ENCODE results near the gene ZNF35. TPM values are rescaled to one million over a fixed set of nuclear protein-coding genes. Genes with fewer than 3 reads are reported as not detected.

The ZNF35 gene
- total and polyA plus RNA-seq, 2 of the 8 experiments (the other 6 are each of a cell fraction or from before 2014, with no cell fraction given): 2.9 to 20.0 TPM

DNA sequence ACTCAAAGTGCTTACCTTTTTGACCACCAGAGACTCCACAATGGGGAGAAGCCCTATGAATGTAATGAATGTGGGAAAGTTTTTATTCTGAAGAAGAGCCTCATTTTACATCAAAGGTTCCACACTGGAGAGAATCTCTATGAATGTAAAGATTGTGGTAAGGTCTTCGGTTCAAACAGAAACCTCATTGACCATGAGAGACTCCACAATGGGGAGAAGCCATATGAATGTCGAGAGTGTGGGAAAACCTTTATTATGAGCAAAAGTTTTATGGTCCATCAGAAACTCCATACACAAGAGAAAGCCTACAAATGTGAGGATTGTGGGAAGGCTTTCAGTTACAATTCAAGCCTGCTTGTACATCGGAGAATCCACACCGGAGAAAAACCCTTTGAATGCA is 5.5 kb upstream of the ZNF35 start (continued):
- TF ChIP-seq NANOG (IDR thresholded peaks at IDR 0.05; ENCODE audit: insufficient read depth, low read depth, low read length, poor library complexity, severe bottlenecking): no peak
- TF ChIP-seq RXRA (IDR thresholded peaks at IDR 0.05; ENCODE audit: insufficient read depth, low read depth, low read length): no peak
- no peak for TF ChIP-seq BACH1 (IDR thresholded peaks at IDR 0.05; ENCODE audit: low read length)
- TF ChIP-seq, protein P1, sequence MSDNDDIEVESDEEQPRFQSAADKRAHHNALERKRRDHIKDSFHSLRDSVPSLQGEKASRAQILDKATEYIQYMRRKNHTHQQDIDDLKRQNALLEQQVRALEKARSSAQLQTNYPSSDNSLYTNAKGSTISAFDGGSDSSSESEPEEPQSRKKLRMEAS (IDR thresholded peaks at IDR 0.05): no peak

All from H1 (cell line).